Smooth muscle cell (in vitro differentiated cells): Measurements from ENCODE around the gene HMCN2. TPM values are rescaled to one million over a fixed set of nuclear protein-coding genes. Genes with fewer than 3 reads are reported as not detected.

Source experiments
- DNase-seq: peaks from one replicate; lab custom pipeline; 2025; ENCODE audit not compliant: unreplicated experiment; lab: John Stamatoyannopoulos, UW
- H2AFZ ChIP-seq: fragments of 200-600 bp; sonication (generic); 2 replicates; pipeline ENCODE4 v1.6.0; 2016; ENCODE audit warnings: antibody characterized with exemption, low read depth, mild to moderate bottlenecking
- H3F3A ChIP-seq: fragments of 200-600 bp; sonication (generic); 2 replicates; pipeline ENCODE4 v1.6.0; 2017; ENCODE audit warnings: antibody characterized with exemption, low read depth
- H3K27ac ChIP-seq: fragments of 200-600 bp; sonication (generic); 2 replicates; pipeline ENCODE4 v1.5.1; 2016; ENCODE audit warnings: low read depth, mild to moderate bottlenecking
- H3K27me3 ChIP-seq: fragments of 200-600 bp; sonication (generic); 2 replicates; pipeline ENCODE4 v1.6.1; 2016; ENCODE audit warnings: low read depth, mild to moderate bottlenecking
- H3K36me3 ChIP-seq: fragments of 200-600 bp; sonication (generic); 2 replicates; pipeline ENCODE4 v1.5.1; 2016; ENCODE audit warnings: low read depth
- H3K4me1 ChIP-seq: fragments of 200-600 bp; sonication (generic); 2 replicates; pipeline ENCODE4 v1.5.1; 2016; ENCODE audit warnings: low read depth
- H3K4me2 ChIP-seq: fragments of 200-600 bp; sonication (generic); 2 replicates; pipeline ENCODE4 v1.6.0; 2016; ENCODE audit warnings: mild to moderate bottlenecking
- H3K4me3 ChIP-seq: fragments of 200-600 bp; sonication (generic); 2 replicates; pipeline ENCODE4 v1.5.1; 2016; ENCODE audit warnings: mild to moderate bottlenecking
- H3K79me2 ChIP-seq: fragments of 200-600 bp; sonication (generic); 2 replicates; pipeline ENCODE4 v1.6.0; 2016; ENCODE audit warnings: low read depth, mild to moderate bottlenecking
- H3K9ac ChIP-seq: fragments of 200-600 bp; sonication (generic); 2 replicates; pipeline ENCODE4 v1.6.0; 2016; ENCODE audit warnings: low read depth
- H3K9me3 ChIP-seq: fragments of 200-600 bp; sonication (generic); replicated peaks from 2 replicates; pipeline ENCODE4 v1.5.1; 2016; ENCODE audit warnings: low read depth
- H4K20me1 ChIP-seq: fragments of 200-600 bp; sonication (generic); 2 replicates; pipeline ENCODE4 v1.6.0; 2016; ENCODE audit warnings: low read depth
- WGBS: methylation state at CpG from one replicate; pipeline ENCODE4 v1.1.7; 2016; ENCODE audit warnings: low lambda C conversion rate; 5-methylcytosine and 5-hydroxymethylcytosine counted together
- polyA plus RNA-seq: library from polyadenylated mRNA; unstranded; fragments of >200 nt; fragmentation: Nextera tagmentation; extraction: Ambion mirVana; gene quantifications from 2 replicates; pipeline ENCODE4 v1.2.1, GENCODE V29; 2016
- total RNA-seq: library from RNA; depleted of rRNA; stranded (reverse); fragments of >200 nt; gene quantifications from 2 replicates; pipeline ENCODE4 v1.2.3, GENCODE V29; 2014
- TF ChIP-seq, protein P1 (sequence below): fragments of 200-600 bp; sonication (generic); IDR thresholded peaks from 2 replicates; pipeline ENCODE4 v1.5.1; 2017; ENCODE audit warnings: borderline replicate concordance, mild to moderate bottlenecking, antibody characterized with exemption; ENCODE audit not compliant: insufficient read depth, poor library complexity, severe bottlenecking

The HMCN2 gene
- total and polyA plus RNA-seq, 2 experiments from 2014 or later, result under 0.01 TPM; not detected in 1

DNA sequence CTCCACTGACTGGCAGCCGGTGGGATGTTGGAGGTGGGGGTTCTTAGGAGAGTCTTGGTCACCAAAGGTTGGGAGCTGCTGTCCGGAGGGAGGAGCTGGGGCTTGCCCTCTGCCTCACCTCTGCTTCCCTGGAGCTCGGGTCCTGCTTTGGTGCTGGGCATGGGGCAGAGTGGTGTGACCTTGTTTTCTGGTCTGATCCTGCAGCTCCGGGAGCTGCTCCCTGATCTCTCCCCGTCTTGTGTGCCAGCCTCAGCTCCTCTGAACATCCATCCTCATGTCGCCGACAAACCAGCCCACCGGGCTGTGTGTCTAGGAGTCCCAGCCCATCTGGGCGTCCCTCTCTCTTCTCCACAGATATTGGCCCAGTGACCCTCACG lies 18.7 kb downstream of the HMCN2 start:
- H3K9ac ChIP-seq, result no peak overlapping the region
- H3K4me2 ChIP-seq, result no peak overlapping the region
- no peaks in the 10 kb centered on the region for H3K36me3 ChIP-seq
- H4K20me1 ChIP-seq, result no peaks in the 10 kb centered on the region
- no peaks in the 10 kb centered on the region for H3K79me2 ChIP-seq
- H3K27me3 ChIP-seq, result peaks cover 47% of the 10 kb centered on the region
- no peak overlapping the region for H3K27ac ChIP-seq
- WGBS, result 90% methylated on average over 10 of the region's 10 CpGs
- H3K9me3 ChIP-seq, result no peaks in the 10 kb centered on the region
- no peak for DNase-seq
- no peak overlapping the region for H2AFZ ChIP-seq
- H3K4me3 ChIP-seq, result no peak overlapping the region
- TF ChIP-seq, protein P1, sequence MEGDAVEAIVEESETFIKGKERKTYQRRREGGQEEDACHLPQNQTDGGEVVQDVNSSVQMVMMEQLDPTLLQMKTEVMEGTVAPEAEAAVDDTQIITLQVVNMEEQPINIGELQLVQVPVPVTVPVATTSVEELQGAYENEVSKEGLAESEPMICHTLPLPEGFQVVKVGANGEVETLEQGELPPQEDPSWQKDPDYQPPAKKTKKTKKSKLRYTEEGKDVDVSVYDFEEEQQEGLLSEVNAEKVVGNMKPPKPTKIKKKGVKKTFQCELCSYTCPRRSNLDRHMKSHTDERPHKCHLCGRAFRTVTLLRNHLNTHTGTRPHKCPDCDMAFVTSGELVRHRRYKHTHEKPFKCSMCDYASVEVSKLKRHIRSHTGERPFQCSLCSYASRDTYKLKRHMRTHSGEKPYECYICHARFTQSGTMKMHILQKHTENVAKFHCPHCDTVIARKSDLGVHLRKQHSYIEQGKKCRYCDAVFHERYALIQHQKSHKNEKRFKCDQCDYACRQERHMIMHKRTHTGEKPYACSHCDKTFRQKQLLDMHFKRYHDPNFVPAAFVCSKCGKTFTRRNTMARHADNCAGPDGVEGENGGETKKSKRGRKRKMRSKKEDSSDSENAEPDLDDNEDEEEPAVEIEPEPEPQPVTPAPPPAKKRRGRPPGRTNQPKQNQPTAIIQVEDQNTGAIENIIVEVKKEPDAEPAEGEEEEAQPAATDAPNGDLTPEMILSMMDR, result no peak
- no peaks in the 10 kb centered on the region for H3F3A ChIP-seq
- H3K4me1 ChIP-seq, result no peaks in the 10 kb centered on the region

GRCh38 chr9:130284690-130285089 lies 19.1 kb downstream of the HMCN2 start:
- no peak for DNase-seq
- Histone ChIP-seq H4K20me1 (no peaks in the 10 kb centered on the region), H3K4me3 (no peak overlapping the region), H3K36me3 (no peaks in the 10 kb centered on the region), H3K9me3 (no peaks in the 10 kb centered on the region), H3K9ac (no peak overlapping the region), H3F3A (no peaks in the 10 kb centered on the region), H3K4me1 (no peaks in the 10 kb centered on the region), H3K27ac (no peak overlapping the region), H3K4me2 (no peak overlapping the region), H2AFZ (no peak overlapping the region), H3K79me2 (no peaks in the 10 kb centered on the region), H3K27me3 (peaks cover 49% of the 10 kb centered on the region)
- TF ChIP-seq, protein P1, result no peak
- WGBS, result 96% methylated on average over 7 of the region's 7 CpGs

DNA sequence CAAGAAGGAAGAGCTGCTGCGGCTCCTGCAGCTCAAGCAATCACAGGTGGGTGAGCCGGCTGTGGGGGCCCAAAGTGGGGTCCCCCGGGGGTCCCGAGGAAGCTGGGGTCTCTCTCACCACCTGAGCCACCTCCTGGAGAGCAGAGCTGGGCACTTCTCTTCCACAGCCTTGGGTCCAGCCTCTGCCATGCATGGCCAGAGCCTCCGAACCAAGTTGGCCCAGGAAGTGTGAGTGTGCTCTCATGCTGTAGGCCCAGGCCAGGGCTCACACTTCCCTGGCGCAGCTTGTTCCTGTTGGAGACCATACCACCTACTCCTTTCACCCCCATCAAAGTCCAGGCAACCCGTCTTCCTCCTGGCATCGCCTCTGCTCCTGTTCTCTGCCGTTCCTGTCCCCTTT lies 19.7 kb downstream of the HMCN2 start:
- no peak overlapping the region for H3K4me3 ChIP-seq
- DNase-seq, result no peak
- no peaks in the 10 kb centered on the region for H3K9me3 ChIP-seq
- 86% methylated on average over 9 of the region's 9 CpGs for WGBS
- H3K9ac ChIP-seq, result no peak overlapping the region
- no peak overlapping the region for H2AFZ ChIP-seq
- no peak overlapping the region for H3K27ac ChIP-seq
- no peaks in the 10 kb centered on the region for H3K4me1 ChIP-seq
- no peaks in the 10 kb centered on the region for H3K36me3 ChIP-seq
- no peak overlapping the region for H3K4me2 ChIP-seq
- H3K79me2 ChIP-seq, result no peaks in the 10 kb centered on the region
- TF ChIP-seq, protein P1, result no peak
- peaks cover 49% of the 10 kb centered on the region for H3K27me3 ChIP-seq
- H3F3A ChIP-seq, result no peaks in the 10 kb centered on the region
- no peaks in the 10 kb centered on the region for H4K20me1 ChIP-seq

DNA sequence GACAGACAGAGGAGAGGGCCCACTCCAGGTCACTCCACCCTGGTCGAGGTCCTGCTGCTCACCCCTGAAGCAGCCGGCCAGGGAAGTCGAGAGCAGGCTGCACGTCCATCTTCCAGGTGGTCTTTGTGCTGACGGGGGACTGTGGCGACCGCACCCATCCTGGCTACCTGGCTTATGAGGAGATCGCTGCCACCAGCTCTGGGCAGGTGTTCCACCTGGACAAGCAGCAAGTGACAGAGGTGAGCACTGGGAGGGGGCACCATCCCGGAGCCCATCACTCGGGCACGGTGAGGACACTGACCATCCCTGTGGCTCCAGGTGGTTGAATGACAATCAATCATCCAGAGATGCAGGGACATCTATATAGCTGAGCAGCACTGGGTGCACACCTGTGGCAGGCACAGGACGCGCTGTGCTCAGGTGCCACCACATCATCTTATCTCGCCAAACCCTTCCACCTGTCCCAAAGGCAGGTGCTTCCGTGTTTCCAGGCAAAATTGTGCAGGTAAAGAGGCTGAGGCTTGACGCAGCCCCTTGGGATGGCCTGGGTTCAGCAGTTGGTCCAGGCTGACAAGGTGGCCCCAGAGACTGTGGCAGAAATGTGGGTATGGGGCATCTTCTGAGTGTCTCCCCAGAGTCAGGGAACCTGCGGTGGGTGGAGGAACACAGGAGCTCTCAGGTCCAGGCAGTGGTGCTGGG lies 20.7 kb downstream of the HMCN2 start:
- no peaks in the 10 kb centered on the region for H4K20me1 ChIP-seq
- H3K9me3 ChIP-seq, result no peaks in the 10 kb centered on the region
- H3K79me2 ChIP-seq, result no peaks in the 10 kb centered on the region
- H3K27me3 ChIP-seq, result peaks cover 51% of the 10 kb centered on the region
- no peaks in the 10 kb centered on the region for H3F3A ChIP-seq
- H3K4me2 ChIP-seq, result no peak overlapping the region
- 92% methylated on average over 17 of the region's 17 CpGs for WGBS
- H3K9ac ChIP-seq, result no peak overlapping the region
- H2AFZ ChIP-seq, result no peak overlapping the region
- H3K27ac ChIP-seq, result no peak overlapping the region
- TF ChIP-seq, protein P1, result no peak
- no peaks in the 10 kb centered on the region for H3K4me1 ChIP-seq
- no peak for DNase-seq
- H3K4me3 ChIP-seq, result no peak overlapping the region
- no peaks in the 10 kb centered on the region for H3K36me3 ChIP-seq
